MCF 10A (cell line): ENCODE data around the gene LMAN2. TPM values are rescaled to one million over a fixed set of nuclear protein-coding genes. Genes with fewer than 3 reads are reported as not detected.

Experiments used
- BruUV-seq: library from RNA; stranded (reverse); fragments of 400-500 nt; replicated peaks from 2 replicates; lab custom pipeline; 2021; lab: Mats Ljungman, UMichigan
- CTCF ChIA-PET: fragments of 300-600 bp; sonication (Branson Sonifier 250); formaldehyde crosslinking; extraction: SDS; loops from one replicate; lab custom pipeline; 2021; ENCODE audit warnings: antibody characterized with exemption, inconsistent platforms; lab: Yijun Ruan, JAX
- POLR2A ChIA-PET: fragments of 300-600, 350-650 bp; sonication (Branson Sonifier 250); formaldehyde crosslinking; extraction: SDS; loops from one replicate; lab custom pipeline; 2020; ENCODE audit warnings: antibody characterized with exemption, inconsistent platforms; lab: Yijun Ruan, JAX
- DNase-seq: peaks from one replicate; pipeline ENCODE4 v3.0.0-alpha.2; 2018; ENCODE audit not compliant: unreplicated experiment
- H3K27ac Mint-ChIP-seq: one replicate; pipeline ENCODE4 v1.8.0; 2022; ENCODE audit warnings: mild to moderate bottlenecking, low read depth, mixed read lengths; ENCODE audit not compliant: unreplicated experiment
- H3K27me3 Mint-ChIP-seq: one replicate; pipeline ENCODE4 v1.8.0; 2022; ENCODE audit warnings: mixed read lengths; ENCODE audit not compliant: insufficient read depth, unreplicated experiment
- H3K36me3 Mint-ChIP-seq: one replicate; pipeline ENCODE4 v1.8.0; 2022; ENCODE audit warnings: mild to moderate bottlenecking, moderate library complexity, mixed read lengths; ENCODE audit not compliant: insufficient read depth, unreplicated experiment
- H3K4me1 Mint-ChIP-seq: one replicate; pipeline ENCODE4 v1.8.0; 2022; ENCODE audit warnings: mixed read lengths; ENCODE audit not compliant: insufficient read depth, unreplicated experiment
- H3K4me3 Mint-ChIP-seq: one replicate; pipeline ENCODE4 v1.8.0; 2022; ENCODE audit warnings: mild to moderate bottlenecking, moderate library complexity, mixed read lengths; ENCODE audit not compliant: unreplicated experiment
- H3K9me3 Mint-ChIP-seq: one replicate; pipeline ENCODE4 v1.8.0; 2022; ENCODE audit warnings: mixed read lengths; ENCODE audit not compliant: unreplicated experiment
- intact Hi-C: fragments of 100-400 bp; cut with micrococcal nuclease; formaldehyde crosslinking; loops from 2 replicates; pipeline ENCODE4 v1.14.1; 2022
- total RNA-seq: library from RNA; stranded (reverse); gene quantifications from 2 replicates; pipeline ENCODE4 v1.2.3, GENCODE V29; 2022
- TF ChIP-seq, protein P1 (sequence below): fragments of 200-600 bp; IDR thresholded peaks from one replicate; pipeline ENCODE4 v1.8.0; 2022; ENCODE audit warnings: antibody characterized with exemption, mild to moderate bottlenecking; ENCODE audit not compliant: unreplicated experiment

LMAN2 gene
- total RNA-seq, 1 experiment from 2014 or later = 221 TPM

GRCh38 chr5:177311723-177312648 is 39.5 kb downstream of the LMAN2 start, which contains the start of gene MXD3:
Gene MXD3 (minus strand): TSS chr5:177311898. CDS start chr5:177311830, 68 bp downstream.
- intact Hi-C loops = no loop called here
- TF ChIP-seq, protein P1, sequence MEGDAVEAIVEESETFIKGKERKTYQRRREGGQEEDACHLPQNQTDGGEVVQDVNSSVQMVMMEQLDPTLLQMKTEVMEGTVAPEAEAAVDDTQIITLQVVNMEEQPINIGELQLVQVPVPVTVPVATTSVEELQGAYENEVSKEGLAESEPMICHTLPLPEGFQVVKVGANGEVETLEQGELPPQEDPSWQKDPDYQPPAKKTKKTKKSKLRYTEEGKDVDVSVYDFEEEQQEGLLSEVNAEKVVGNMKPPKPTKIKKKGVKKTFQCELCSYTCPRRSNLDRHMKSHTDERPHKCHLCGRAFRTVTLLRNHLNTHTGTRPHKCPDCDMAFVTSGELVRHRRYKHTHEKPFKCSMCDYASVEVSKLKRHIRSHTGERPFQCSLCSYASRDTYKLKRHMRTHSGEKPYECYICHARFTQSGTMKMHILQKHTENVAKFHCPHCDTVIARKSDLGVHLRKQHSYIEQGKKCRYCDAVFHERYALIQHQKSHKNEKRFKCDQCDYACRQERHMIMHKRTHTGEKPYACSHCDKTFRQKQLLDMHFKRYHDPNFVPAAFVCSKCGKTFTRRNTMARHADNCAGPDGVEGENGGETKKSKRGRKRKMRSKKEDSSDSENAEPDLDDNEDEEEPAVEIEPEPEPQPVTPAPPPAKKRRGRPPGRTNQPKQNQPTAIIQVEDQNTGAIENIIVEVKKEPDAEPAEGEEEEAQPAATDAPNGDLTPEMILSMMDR = no peak
- peaks cover 29% of the 10 kb centered on the region for H3K4me1 Mint-ChIP-seq
- H3K36me3 Mint-ChIP-seq = peaks cover 23% of the 10 kb centered on the region
- no peaks in the 10 kb centered on the region for H3K9me3 Mint-ChIP-seq
- H3K4me3 Mint-ChIP-seq = peak within 1 kb of the TSS; percentile 66
- H3K27ac Mint-ChIP-seq = peak within 1 kb of the TSS; percentile 51
- peak; percentile 99 for DNase-seq
- no TSS peak for BruUV-seq
- CTCF ChIA-PET = interaction anchor here (0.8 to 5.8 kb wide), 8 partner anchors 10 to 198 kb away, joined by 3 to 52 read pairs (median 5); no protein-coding TSS in a partner anchor
- POLR2A ChIA-PET = interaction anchor here (0.6 to 2.8 kb wide), 9 partner anchors 10 to 188 kb away, joined by 3 to 23 read pairs (median 4); partner anchors contain the start of genes PDLIM7, PRELID1 and RAB24
- no peaks in the 10 kb centered on the region for H3K27me3 Mint-ChIP-seq

DNA sequence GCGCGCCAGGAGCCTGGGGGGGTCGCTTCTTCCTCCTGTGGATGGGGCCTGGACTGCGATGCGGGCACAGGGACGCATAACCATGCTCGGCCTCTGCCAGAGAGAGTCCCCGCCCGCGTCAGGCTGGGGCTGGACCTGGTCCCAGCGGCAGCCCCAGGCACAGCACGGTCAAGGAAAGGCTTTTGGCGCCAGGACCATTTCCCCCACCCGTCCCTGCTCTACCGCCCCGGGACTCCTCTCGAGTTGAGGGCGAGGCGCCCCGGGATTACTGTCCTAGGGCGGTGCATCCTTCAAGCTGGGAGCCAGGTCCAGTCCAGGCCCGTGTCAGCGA is 40.1 kb downstream of the LMAN2 start:
- no TSS peak for BruUV-seq
- TF ChIP-seq, protein P1 = no peak
- peak overlapping the region; percentile 66 for H3K4me3 Mint-ChIP-seq
- intact Hi-C loops = no loop called here
- ChIA-PET POLR2A (interaction anchor here (1.2 to 2.8 kb wide), 5 partner anchors 9 to 185 kb away, joined by 4 to 23 read pairs (median 8); partner anchors contain the start of genes PDLIM7, PRELID1 and RAB24), CTCF (interaction anchor here (0.6 to 5.8 kb wide), 8 partner anchors 8 to 347 kb away, joined by 3 to 52 read pairs (median 15); no protein-coding TSS in a partner anchor)
- no peaks in the 10 kb centered on the region for H3K9me3 Mint-ChIP-seq
- H3K27ac Mint-ChIP-seq = no peak overlapping the region
- H3K27me3 Mint-ChIP-seq = no peaks in the 10 kb centered on the region
- H3K4me1 Mint-ChIP-seq = peaks cover 35% of the 10 kb centered on the region
- no peak for DNase-seq
- H3K36me3 Mint-ChIP-seq = peaks cover 27% of the 10 kb centered on the region

DNA sequence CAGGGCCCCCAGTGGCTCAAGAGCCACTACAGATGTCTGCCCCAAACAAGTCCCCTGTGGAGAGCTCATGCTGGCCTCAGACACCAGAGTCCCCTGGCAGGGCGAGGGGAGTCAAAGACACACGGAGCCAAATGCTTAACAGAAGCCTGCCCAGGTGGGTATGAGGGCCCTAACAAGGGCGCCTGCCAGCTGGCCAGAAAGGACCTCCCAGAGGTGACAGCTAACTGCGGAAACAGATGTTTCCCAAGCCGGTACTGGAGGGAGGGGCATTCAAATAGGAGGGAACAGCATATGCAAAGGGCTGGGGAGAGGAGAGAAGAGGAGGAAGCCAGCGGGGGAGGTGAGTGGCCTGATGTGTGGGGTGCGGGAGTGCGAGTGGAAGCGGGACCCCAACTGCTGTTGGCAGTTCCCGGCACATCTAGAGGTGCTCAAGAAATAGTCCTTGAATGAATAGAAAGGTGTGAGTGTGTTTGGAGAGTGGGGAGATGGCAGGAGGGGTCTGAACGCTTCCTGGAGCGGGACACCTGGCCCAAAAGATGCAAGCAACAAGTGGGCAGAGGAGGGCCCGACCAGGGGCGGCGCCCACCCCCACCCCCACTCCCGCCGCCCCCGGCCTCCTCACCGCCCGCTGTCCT is 40.6 kb downstream of the LMAN2 start:
- peak; percentile 36 for DNase-seq
- H3K36me3 Mint-ChIP-seq = peaks cover 28% of the 10 kb centered on the region
- no peaks in the 10 kb centered on the region for H3K27me3 Mint-ChIP-seq
- BruUV-seq = no TSS peak
- ChIA-PET CTCF (interaction anchor here (0.6 to 5.8 kb wide), 25 partner anchors 8 to 859 kb away, joined by 3 to 52 read pairs (median 9); partner anchors contain the start of gene PDLIM7), POLR2A (interaction anchor here (0.8 to 2.8 kb wide), 9 partner anchors 9 to 186 kb away, joined by 3 to 23 read pairs (median 5); partner anchors contain the start of genes GRK6, LMAN2, PDLIM7 and PRELID1)
- H3K4me1 Mint-ChIP-seq = peaks cover 40% of the 10 kb centered on the region
- H3K4me3 Mint-ChIP-seq = peak overlapping the region; percentile 66
- H3K9me3 Mint-ChIP-seq = no peaks in the 10 kb centered on the region
- intact Hi-C loops = no loop called here
- no peak overlapping the region for H3K27ac Mint-ChIP-seq
- TF ChIP-seq, protein P1 = no peak
